Lung (tissue), 12 donors: ENCODE results near the gene BRAP. TPM values are rescaled to one million over a fixed set of nuclear protein-coding genes. Genes with fewer than 3 reads are reported as not detected.

Experiments used
- ATAC-seq: fragments of 200-7000 bp; cut with Tn5 transposase; one replicate; pipeline ENCODE4 v1.9.1; 2020; ENCODE audit warnings: moderate number of reproducible peaks; ENCODE audit not compliant: insufficient read depth, low FRiP score
- DNase-seq, 3 donors: peaks; one replicate each; pipeline ENCODE4 v3.0.0-alpha.2; 2013 to 2017
- H3K27ac ChIP-seq, 2 donors: one replicate each; pipeline ENCODE4 v1.5.1; 2013; ENCODE audit warnings: mild to moderate bottlenecking in 2 of 2, moderate library complexity in 2 of 2, control low read depth in 1 of 2, inconsistent platforms in 1 of 2, low read depth in 1 of 2, low read length in 1 of 2
- H3K27me3 ChIP-seq, 3 donors: one replicate each; pipeline ENCODE4 v1.5.1; 2013; ENCODE audit warnings: low read length in 2 of 3; ENCODE audit not compliant: control insufficient read depth in 3 of 3, insufficient read depth in 3 of 3
- H3K36me3 ChIP-seq, 4 donors: one replicate each; pipeline ENCODE4 v1.5.1; 2013; ENCODE audit warnings: low read length in 4 of 4, mild to moderate bottlenecking in 1 of 4, moderate library complexity in 1 of 4; ENCODE audit not compliant: control insufficient read depth in 4 of 4, insufficient read depth in 4 of 4
- H3K4me1 ChIP-seq, 5 donors: one replicate each; pipeline ENCODE4 v1.5.1; 2013; ENCODE audit warnings: low read length in 5 of 5, mild to moderate bottlenecking in 2 of 5, moderate library complexity in 1 of 5; ENCODE audit not compliant: control insufficient read depth in 5 of 5, insufficient read depth in 5 of 5
- H3K4me3 ChIP-seq: one replicate; pipeline ENCODE4 v1.5.1; 2013; ENCODE audit warnings: mild to moderate bottlenecking, control low read depth, moderate library complexity
- H3K9ac ChIP-seq, 2 donors: one replicate each; pipeline ENCODE4 v1.5.1; 2013; ENCODE audit warnings: low read length in 2 of 2, control low read depth in 1 of 2; ENCODE audit not compliant: insufficient read depth in 1 of 2
- H3K9me3 ChIP-seq, 4 donors: one replicate each; pipeline ENCODE4 v1.5.1; 2013; ENCODE audit warnings: low read length in 3 of 4, mild to moderate bottlenecking in 1 of 4, moderate library complexity in 1 of 4; ENCODE audit not compliant: control insufficient read depth in 4 of 4, insufficient read depth in 3 of 4
- WGBS, 2 donors: extraction: QIAGEN DNeasy Blood & Tissue Kit; methylation state at CpG; one replicate each; pipeline ENCODE4 v1.1.7; 2013; 5-methylcytosine and 5-hydroxymethylcytosine counted together
- polyA plus RNA-seq, 2 donors: library from polyadenylated mRNA; stranded (reverse); fragments of 200-250 nt; gene quantifications; one replicate each; pipeline ENCODE4 v1.2.1, GENCODE V29; 2013
- total RNA-seq, 2 donors: library from RNA; depleted of rRNA in 1 of 2; stranded (reverse); fragments of >200 nt in 1 of 2; gene quantifications; one replicate each; pipeline ENCODE4 v1.2.1, GENCODE V29; 2014 to 2021
- TF ChIP-seq, protein P1 (sequence below): IDR thresholded peaks from 2 replicates; pipeline ENCODE4 v1.5.1; 2012; ENCODE audit warnings: mild to moderate bottlenecking; ENCODE audit errors: control extremely low read depth, extremely low read depth
- donor health status: control.
- donor health status: control.
- donor health status: Bipolar disorder and iron deficiency.
- donor health status: healthy.
- donor health status: DM: yes; HTN: yes; CAD: no.

Gene BRAP
- total and polyA plus RNA-seq, 4 donors = 9.1 to 16.5 (median 12.2) TPM

DNA sequence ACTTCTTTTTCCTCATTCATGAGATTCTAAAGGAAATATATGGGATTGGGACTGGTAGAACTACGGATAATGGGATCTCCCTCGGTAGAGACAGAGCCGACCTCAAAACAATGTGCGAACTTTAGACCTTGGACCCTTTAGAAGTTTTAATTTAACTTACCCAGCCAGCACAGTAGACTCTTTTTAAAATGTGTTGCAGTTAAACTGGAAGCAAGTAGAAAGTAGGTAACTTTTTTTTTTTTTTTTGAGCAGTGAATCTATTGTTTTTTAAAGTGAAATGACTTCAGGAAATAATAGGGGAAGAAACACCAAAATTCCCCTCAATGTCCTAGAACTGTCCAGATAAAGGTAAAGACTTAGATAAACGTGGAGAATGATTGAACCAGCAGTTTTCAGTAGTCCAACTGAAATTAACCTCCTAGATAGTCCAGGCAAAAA lies 85.5 kb downstream of the BRAP start:
- peak overlapping the region; percentile 98 to 100 for H3K27ac ChIP-seq
- H3K4me3 ChIP-seq = no peak overlapping the region
- TF ChIP-seq, protein P1, sequence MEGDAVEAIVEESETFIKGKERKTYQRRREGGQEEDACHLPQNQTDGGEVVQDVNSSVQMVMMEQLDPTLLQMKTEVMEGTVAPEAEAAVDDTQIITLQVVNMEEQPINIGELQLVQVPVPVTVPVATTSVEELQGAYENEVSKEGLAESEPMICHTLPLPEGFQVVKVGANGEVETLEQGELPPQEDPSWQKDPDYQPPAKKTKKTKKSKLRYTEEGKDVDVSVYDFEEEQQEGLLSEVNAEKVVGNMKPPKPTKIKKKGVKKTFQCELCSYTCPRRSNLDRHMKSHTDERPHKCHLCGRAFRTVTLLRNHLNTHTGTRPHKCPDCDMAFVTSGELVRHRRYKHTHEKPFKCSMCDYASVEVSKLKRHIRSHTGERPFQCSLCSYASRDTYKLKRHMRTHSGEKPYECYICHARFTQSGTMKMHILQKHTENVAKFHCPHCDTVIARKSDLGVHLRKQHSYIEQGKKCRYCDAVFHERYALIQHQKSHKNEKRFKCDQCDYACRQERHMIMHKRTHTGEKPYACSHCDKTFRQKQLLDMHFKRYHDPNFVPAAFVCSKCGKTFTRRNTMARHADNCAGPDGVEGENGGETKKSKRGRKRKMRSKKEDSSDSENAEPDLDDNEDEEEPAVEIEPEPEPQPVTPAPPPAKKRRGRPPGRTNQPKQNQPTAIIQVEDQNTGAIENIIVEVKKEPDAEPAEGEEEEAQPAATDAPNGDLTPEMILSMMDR = no peak
- H3K36me3 ChIP-seq = no peaks in the 10 kb centered on the region
- ATAC-seq = no peak
- DNase-seq = peak in 1 of 3 donors; percentile 48
- H3K4me1 ChIP-seq = peaks cover 0 to 32% (median 5%) of the 10 kb centered on the region in 5 donors
- no peaks in the 10 kb centered on the region for H3K27me3 ChIP-seq
- no peaks in the 10 kb centered on the region for H3K9me3 ChIP-seq
- peak overlapping the region in 1 of 2 donors; percentile 64 for H3K9ac ChIP-seq
- WGBS, 2 donors = 13 to 15% methylated on average over 5 of the region's 5 CpGs

DNA sequence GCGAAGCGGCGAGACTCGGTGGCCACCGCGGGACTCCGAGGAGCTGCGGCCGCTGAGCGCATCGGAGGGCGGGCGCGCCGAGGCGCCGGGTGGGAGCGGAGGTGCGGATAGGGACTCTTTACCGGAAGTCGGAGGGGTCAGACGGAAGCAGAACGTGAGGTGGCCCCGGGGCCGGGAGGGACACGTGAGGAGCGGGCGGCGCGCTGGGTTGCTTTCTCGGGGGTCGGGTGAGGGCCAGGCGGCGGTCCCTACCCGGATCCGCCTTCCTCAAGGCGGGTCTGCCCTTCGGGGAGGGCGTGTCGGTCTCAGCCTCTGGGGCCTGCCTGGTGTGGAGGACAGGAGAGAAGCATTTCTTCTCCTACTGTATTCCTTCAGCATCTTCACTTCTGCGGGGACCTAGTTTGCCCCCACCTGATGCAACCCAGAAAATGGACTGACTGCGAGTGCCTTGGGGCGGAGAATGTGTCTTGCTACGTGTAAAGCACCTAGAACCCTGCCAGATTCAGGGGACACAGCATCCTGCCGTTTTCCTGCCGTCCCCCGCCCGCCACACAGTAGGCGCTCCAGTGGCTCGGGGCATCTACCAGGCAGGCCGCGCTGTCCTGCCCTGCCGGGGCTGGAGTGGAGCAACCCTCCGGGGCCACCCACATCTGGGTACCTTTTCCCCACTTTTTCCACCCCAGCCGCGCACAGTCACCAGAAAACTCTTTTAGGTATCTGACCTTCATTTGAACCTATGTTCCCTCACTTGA lies 86.1 kb downstream of the BRAP start:
- TF ChIP-seq, protein P1 = no peak
- Histone ChIP-seq H3K27ac (peak overlapping the region; percentile 98 to 100), H3K4me1 (peaks cover 0 to 37% (median 5%) of the 10 kb centered on the region in 5 donors), H3K36me3 (no peaks in the 10 kb centered on the region), H3K9ac (peak overlapping the region; percentile 37 to 83), H3K4me3 (peak overlapping the region; percentile 85), H3K27me3 (no peaks in the 10 kb centered on the region), H3K9me3 (no peaks in the 10 kb centered on the region)
- ATAC-seq = peak; percentile 81
- peak; percentile 96 to 98 (median 96) for DNase-seq
- WGBS, 2 donors = 0 to 1% methylated on average over 53 to 56 of the region's 56 CpGs

DNA sequence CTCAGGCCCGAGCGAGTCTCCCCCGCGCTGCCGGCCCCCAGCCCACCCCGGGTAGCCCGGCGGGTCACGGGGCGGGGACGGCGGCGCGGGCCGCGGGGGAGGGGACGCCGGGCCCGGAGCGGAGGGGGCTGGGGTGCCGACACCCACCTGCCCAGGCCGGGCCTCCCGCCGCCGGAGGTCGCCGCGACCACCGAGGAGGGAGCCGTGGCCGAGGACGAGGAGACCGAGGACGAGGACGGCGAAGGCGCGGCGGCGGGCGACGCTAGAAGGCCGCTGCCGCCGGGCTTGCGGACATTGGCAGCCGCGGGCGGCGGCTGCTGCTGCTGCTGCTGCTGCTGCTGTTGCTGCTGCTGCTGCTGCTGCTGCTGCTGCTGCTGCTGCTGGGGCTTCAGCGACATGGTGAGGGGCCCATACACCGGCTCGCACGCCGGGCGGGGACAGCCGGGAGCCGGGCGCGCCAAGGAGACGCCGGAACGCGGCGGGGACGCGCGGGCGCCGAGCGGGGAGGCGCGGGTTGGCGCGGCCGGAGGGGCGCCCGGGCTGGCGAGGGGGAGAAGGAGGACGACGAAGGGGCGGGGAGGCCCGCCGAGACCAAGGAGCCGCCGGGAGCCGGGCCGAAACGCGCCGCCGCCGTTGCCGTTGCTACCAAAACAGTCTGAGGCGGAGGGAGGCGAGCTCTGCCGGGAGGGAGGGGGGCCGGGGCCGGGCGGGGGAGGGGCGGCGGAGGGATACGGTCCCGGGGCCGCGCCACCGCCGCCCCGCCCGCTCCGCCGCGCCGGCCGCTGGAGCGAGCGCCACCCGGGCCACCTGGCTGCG lies 86.9 kb downstream of the BRAP start, which contains the start of gene ATXN2:
ATXN2 (minus strand) TSS at position 679 of the 816 bp plus-strand sequence; CDS start at position 398, 281 bp downstream.
- WGBS, 2 donors = 0 to 1% methylated on average over 16 to 119 of the region's 119 CpGs
- DNase-seq (peak in 2 of 3 donors; percentile 72 to 83), ATAC-seq (peak; percentile 30)
- no peaks in the 10 kb centered on the region for H3K9me3 ChIP-seq
- peaks cover 0 to 37% (median 5%) of the 10 kb centered on the region in 5 donors for H3K4me1 ChIP-seq
- TF ChIP-seq, protein P1 = no peak
- peak within 1 kb of the TSS; percentile 85 for H3K4me3 ChIP-seq
- H3K27me3 ChIP-seq = no peaks in the 10 kb centered on the region
- H3K27ac ChIP-seq = peak within 1 kb of the TSS; percentile 98 to 100
- H3K9ac ChIP-seq = peak within 1 kb of the TSS; percentile 37 to 83
- no peaks in the 10 kb centered on the region for H3K36me3 ChIP-seq
